ENCODE results near the gene ALKAL2. TPM values are rescaled to one million over a fixed set of nuclear protein-coding genes. Genes with fewer than 3 reads are reported as not detected.
A peak's percentile ranks its signal among the peaks of the same experiment; 100 is the strongest.

ALKAL2 gene
- polyA plus RNA-seq, 1 donor: 4.4 TPM

- H3K36me3 ChIP-seq (ENCODE audit: control insufficient read depth, insufficient read depth, low read length): peaks cover 22% of the 10 kb centered on the region
- DNase-seq: no peak
- no CpG with 5 or more reads among the region's 4 CpGs for WGBS (ENCODE audit: insufficient coverage, low lambda C conversion rate)
- peaks cover 16% of the 10 kb centered on the region for H3K27me3 ChIP-seq (ENCODE audit: control insufficient read depth, insufficient read depth, low read length)
- H3K9me3 ChIP-seq (ENCODE audit: control insufficient read depth, low read depth, low read length): peaks cover 1% of the 10 kb centered on the region
- H3K27ac ChIP-seq (ENCODE audit: low read length): no peak overlapping the region
- H3K4me3 ChIP-seq (ENCODE audit: low read length): no peak overlapping the region
- H3K4me1 ChIP-seq (ENCODE audit: control insufficient read depth, insufficient read depth, low read length): peaks cover 24% of the 10 kb centered on the region
These were observed 3.7 kb downstream of the ALKAL2 start for GRCh38 chr2:283996-284794.

- Histone ChIP-seq H3K4me1 (ENCODE audit: control insufficient read depth, insufficient read depth, low read length) (peaks cover 24% of the 10 kb centered on the region), H3K36me3 (ENCODE audit: control insufficient read depth, insufficient read depth, low read length) (peaks cover 29% of the 10 kb centered on the region), H3K4me3 (ENCODE audit: low read length) (no peak overlapping the region), H3K27ac (ENCODE audit: low read length) (peak overlapping the region; percentile 32), H3K9me3 (ENCODE audit: control insufficient read depth, low read depth, low read length) (no peaks in the 10 kb centered on the region), H3K27me3 (ENCODE audit: control insufficient read depth, insufficient read depth, low read length) (peaks cover 12% of the 10 kb centered on the region)
- DNase-seq: peak in 1 of 2 donors; percentile 82
- 83% methylated on average over 1 of the region's 12 CpGs for WGBS (ENCODE audit: insufficient coverage, low lambda C conversion rate)
These were observed 5.3 kb downstream of the ALKAL2 start for GRCh38 chr2:282371-283263.

DNA sequence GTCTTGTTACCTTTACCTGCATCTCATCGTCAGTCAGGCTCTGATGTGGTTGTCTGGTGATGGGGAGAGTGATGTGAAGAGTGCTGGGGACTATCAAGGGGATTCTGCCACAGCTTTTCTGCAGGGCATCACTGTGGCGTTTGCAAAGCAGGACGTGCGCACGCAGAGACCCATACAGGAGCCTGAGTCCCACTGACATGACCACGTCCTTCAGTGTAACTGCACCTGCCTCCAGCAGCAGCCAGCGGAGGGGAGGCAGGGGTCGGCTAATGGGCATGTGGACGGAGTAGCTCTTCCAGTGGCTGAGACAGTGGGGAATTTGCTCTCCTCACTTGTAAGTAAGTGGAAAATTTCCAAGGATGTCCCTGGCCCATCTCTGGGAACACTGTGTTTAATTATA lies 6.5 kb downstream of the ALKAL2 start:
- Histone ChIP-seq H3K36me3 (ENCODE audit: control insufficient read depth, insufficient read depth, low read length) (peaks cover 36% of the 10 kb centered on the region), H3K9me3 (ENCODE audit: control insufficient read depth, low read depth, low read length) (no peaks in the 10 kb centered on the region), H3K27me3 (ENCODE audit: control insufficient read depth, insufficient read depth, low read length) (peaks cover 2% of the 10 kb centered on the region), H3K4me3 (ENCODE audit: low read length) (no peak overlapping the region), H3K27ac (ENCODE audit: low read length) (no peak overlapping the region), H3K4me1 (ENCODE audit: control insufficient read depth, insufficient read depth, low read length) (peaks cover 21% of the 10 kb centered on the region)
- DNase-seq: no peak
- WGBS (ENCODE audit: insufficient coverage, low lambda C conversion rate): no CpG with 5 or more reads among the region's 9 CpGs

GRCh38 chr2:280650-281110 lies 7.2 kb downstream of the ALKAL2 start:
- no CpG with 5 or more reads among the region's 7 CpGs for WGBS (ENCODE audit: insufficient coverage, low lambda C conversion rate)
- H3K27ac ChIP-seq (ENCODE audit: low read length): no peak overlapping the region
- H3K9me3 ChIP-seq (ENCODE audit: control insufficient read depth, low read depth, low read length): no peaks in the 10 kb centered on the region
- peaks cover 42% of the 10 kb centered on the region for H3K36me3 ChIP-seq (ENCODE audit: control insufficient read depth, insufficient read depth, low read length)
- H3K4me1 ChIP-seq (ENCODE audit: control insufficient read depth, insufficient read depth, low read length): peaks cover 18% of the 10 kb centered on the region
- H3K27me3 ChIP-seq (ENCODE audit: control insufficient read depth, insufficient read depth, low read length): no peaks in the 10 kb centered on the region
- DNase-seq: no peak
- H3K4me3 ChIP-seq (ENCODE audit: low read length): no peak overlapping the region

DNA sequence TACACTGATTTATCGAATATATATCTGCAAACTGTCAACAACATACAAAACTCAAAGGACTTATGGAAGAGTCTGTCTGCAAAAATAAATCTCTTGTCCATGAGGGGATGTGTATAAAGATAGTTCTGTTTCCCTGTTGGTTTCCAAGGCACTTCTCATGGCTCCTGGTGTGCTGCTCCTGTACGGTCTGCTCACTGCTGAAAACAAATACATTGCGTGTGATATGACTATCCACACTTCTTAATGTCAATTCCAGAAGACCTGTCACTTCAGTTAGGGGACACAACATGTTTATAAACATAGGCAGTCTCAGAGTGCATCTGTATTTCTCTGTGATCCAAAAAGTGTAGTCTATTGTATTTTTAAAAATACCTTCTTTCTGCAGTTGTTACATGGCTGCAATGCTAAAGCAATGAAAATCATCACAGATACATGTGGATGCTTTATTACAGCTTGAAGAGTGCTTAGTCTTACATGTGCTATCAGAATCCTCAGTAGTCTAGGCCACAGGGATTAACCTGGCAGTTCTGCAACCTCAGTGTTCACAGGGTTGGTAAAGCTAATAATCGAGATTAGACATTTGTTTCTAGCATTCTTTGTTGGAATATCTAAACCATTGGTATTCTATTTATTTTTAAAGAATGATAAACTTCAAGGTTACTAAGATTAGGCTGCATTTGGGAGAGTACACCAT lies 7.8 kb downstream of the ALKAL2 start:
- no CpG with 5 or more reads among the region's 4 CpGs for WGBS (ENCODE audit: insufficient coverage, low lambda C conversion rate)
- H3K9me3 ChIP-seq (ENCODE audit: control insufficient read depth, low read depth, low read length): no peaks in the 10 kb centered on the region
- H3K27me3 ChIP-seq (ENCODE audit: control insufficient read depth, insufficient read depth, low read length): no peaks in the 10 kb centered on the region
- DNase-seq: no peak
- H3K36me3 ChIP-seq (ENCODE audit: control insufficient read depth, insufficient read depth, low read length): peaks cover 42% of the 10 kb centered on the region
- no peak overlapping the region for H3K27ac ChIP-seq (ENCODE audit: low read length)
- H3K4me3 ChIP-seq (ENCODE audit: low read length): no peak overlapping the region
- peaks cover 14% of the 10 kb centered on the region for H3K4me1 ChIP-seq (ENCODE audit: control insufficient read depth, insufficient read depth, low read length)

DNA sequence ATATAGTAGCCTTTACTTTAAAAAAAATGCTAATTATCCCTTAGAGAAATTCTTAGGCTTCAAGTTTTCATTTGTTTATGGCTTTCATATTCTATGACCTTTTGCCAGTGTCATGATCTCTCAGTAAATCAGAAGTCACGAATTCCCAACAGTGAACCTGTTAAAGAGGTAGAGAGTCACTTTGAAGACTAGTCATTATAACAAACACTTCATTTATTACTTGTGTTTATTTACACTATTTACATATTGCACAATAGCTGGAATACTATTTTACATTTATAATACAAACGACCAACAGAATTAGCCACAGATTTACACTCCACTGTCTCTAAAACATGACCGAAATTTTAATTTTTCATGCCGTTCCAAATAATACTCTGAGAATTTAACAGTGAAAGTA lies 8.5 kb downstream of the ALKAL2 start:
- H3K36me3 ChIP-seq (ENCODE audit: control insufficient read depth, insufficient read depth, low read length): peaks cover 44% of the 10 kb centered on the region
- H3K27ac ChIP-seq (ENCODE audit: low read length): no peak overlapping the region
- H3K4me3 ChIP-seq (ENCODE audit: low read length): no peak overlapping the region

GRCh38 chr2:278927-279320 lies 9.0 kb downstream of the ALKAL2 start:
- no CpG with 5 or more reads among the region's 4 CpGs for WGBS (ENCODE audit: insufficient coverage, low lambda C conversion rate)
- DNase-seq: no peak
- Histone ChIP-seq H3K36me3 (ENCODE audit: control insufficient read depth, insufficient read depth, low read length) (peaks cover 46% of the 10 kb centered on the region), H3K27me3 (ENCODE audit: control insufficient read depth, insufficient read depth, low read length) (no peaks in the 10 kb centered on the region), H3K27ac (ENCODE audit: low read length) (no peak overlapping the region), H3K4me1 (ENCODE audit: control insufficient read depth, insufficient read depth, low read length) (peaks cover 14% of the 10 kb centered on the region), H3K9me3 (ENCODE audit: control insufficient read depth, low read depth, low read length) (no peaks in the 10 kb centered on the region), H3K4me3 (ENCODE audit: low read length) (no peak overlapping the region)

More for the DNA sequence above, 8.5 kb downstream of the ALKAL2 start:
- peaks cover 14% of the 10 kb centered on the region for H3K4me1 ChIP-seq (ENCODE audit: control insufficient read depth, insufficient read depth, low read length)
- H3K27me3 ChIP-seq (ENCODE audit: control insufficient read depth, insufficient read depth, low read length): no peaks in the 10 kb centered on the region
- DNase-seq: no peak
- 92% methylated on average over 2 of the region's 4 CpGs for WGBS (ENCODE audit: insufficient coverage, low lambda C conversion rate)
- no peaks in the 10 kb centered on the region for H3K9me3 ChIP-seq (ENCODE audit: control insufficient read depth, low read depth, low read length)

GRCh38 chr2:278312-278926 lies 9.5 kb downstream of the ALKAL2 start:
- peaks cover 49% of the 10 kb centered on the region for H3K36me3 ChIP-seq (ENCODE audit: control insufficient read depth, insufficient read depth, low read length)
- DNase-seq: no peak

DNA sequence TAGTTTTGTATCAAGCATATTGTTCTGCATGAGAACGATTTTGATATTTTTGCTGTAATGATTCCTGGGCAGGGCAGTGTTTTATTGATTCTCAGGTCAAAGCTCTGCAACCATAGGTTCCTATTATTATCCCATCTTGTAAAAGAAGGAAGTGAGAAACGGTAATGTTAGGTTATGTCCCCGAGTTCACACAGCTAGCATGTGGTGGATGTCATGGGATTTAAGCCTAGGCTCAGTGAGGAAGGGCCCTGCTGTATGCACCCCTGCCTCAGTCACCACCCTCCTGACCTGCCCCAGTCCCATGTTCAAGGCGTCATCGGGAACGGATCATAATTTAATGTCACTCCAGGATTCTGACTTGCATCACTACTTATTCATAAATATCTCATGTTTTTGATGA lies 12.4 kb downstream of the ALKAL2 start:
- no CpG with 5 or more reads among the region's 6 CpGs for WGBS (ENCODE audit: insufficient coverage, low lambda C conversion rate)
- peaks cover 48% of the 10 kb centered on the region for H3K36me3 ChIP-seq (ENCODE audit: control insufficient read depth, insufficient read depth, low read length)
- no peak overlapping the region for H3K4me3 ChIP-seq (ENCODE audit: low read length)
- H3K27me3 ChIP-seq (ENCODE audit: control insufficient read depth, insufficient read depth, low read length): no peaks in the 10 kb centered on the region
- no peak overlapping the region for H3K27ac ChIP-seq (ENCODE audit: low read length)
- DNase-seq: no peak
- H3K4me1 ChIP-seq (ENCODE audit: control insufficient read depth, insufficient read depth, low read length): no peaks in the 10 kb centered on the region
- no peaks in the 10 kb centered on the region for H3K9me3 ChIP-seq (ENCODE audit: control insufficient read depth, low read depth, low read length)

More at GRCh38 chr2:278312-278926, 9.5 kb downstream of the ALKAL2 start:
- no peaks in the 10 kb centered on the region for H3K27me3 ChIP-seq (ENCODE audit: control insufficient read depth, insufficient read depth, low read length)
- peaks cover 14% of the 10 kb centered on the region for H3K4me1 ChIP-seq (ENCODE audit: control insufficient read depth, insufficient read depth, low read length)
- H3K4me3 ChIP-seq (ENCODE audit: low read length): no peak overlapping the region
- H3K9me3 ChIP-seq (ENCODE audit: control insufficient read depth, low read depth, low read length): no peaks in the 10 kb centered on the region
- no peak overlapping the region for H3K27ac ChIP-seq (ENCODE audit: low read length)
- WGBS (ENCODE audit: insufficient coverage, low lambda C conversion rate): no CpG with 5 or more reads among the region's 2 CpGs

DNA sequence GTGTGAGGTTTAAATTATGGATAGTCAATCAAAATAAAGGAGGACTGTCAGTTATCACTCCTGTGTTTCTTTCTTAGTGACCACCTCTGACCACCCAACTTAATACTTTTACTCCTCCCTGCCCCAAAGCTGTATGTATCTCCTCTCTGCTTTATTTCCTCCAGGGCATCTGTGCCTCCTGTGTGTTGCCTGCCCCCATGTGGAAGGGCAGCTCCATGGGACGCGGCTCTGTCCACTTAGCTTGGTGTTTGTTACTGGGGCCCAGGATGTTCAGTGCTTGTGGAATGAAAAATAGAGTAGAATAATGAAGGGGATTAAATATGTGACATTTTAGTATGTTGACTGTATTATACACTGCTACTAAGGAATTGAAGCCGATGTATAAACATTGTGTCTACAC lies 13.4 kb downstream of the ALKAL2 start:
- no CpG with 5 or more reads among the region's 3 CpGs for WGBS (ENCODE audit: insufficient coverage, low lambda C conversion rate)
- H3K27me3 ChIP-seq (ENCODE audit: control insufficient read depth, insufficient read depth, low read length): no peaks in the 10 kb centered on the region

More for the DNA sequence above, 13.4 kb downstream of the ALKAL2 start:
- Histone ChIP-seq H3K36me3 (ENCODE audit: control insufficient read depth, insufficient read depth, low read length) (peaks cover 40% of the 10 kb centered on the region), H3K9me3 (ENCODE audit: control insufficient read depth, low read depth, low read length) (no peaks in the 10 kb centered on the region), H3K4me3 (ENCODE audit: low read length) (no peak overlapping the region), H3K4me1 (ENCODE audit: control insufficient read depth, insufficient read depth, low read length) (no peaks in the 10 kb centered on the region), H3K27ac (ENCODE audit: low read length) (no peak overlapping the region)
- no peak for DNase-seq

All from large intestine (tissue), 3 donors.